HG03103 (cell line): ENCODE data around the gene CNTN4.
A peak's percentile ranks its signal among the peaks of the same experiment; 100 is the strongest.
"Not testable (repeated sequence)": the region's sequence is repeated elsewhere in the genome, so short reads cannot be mapped to it uniquely, and the experiment has no call there.

Experiments
- ATAC-seq: cut with Tn5 transposase; IDR thresholded peaks from one replicate; pipeline ENCODE4 v1.9.1; 2021; ENCODE audit warnings: low read depth; ENCODE audit not compliant: unreplicated experiment

Gene CNTN4

DNA sequence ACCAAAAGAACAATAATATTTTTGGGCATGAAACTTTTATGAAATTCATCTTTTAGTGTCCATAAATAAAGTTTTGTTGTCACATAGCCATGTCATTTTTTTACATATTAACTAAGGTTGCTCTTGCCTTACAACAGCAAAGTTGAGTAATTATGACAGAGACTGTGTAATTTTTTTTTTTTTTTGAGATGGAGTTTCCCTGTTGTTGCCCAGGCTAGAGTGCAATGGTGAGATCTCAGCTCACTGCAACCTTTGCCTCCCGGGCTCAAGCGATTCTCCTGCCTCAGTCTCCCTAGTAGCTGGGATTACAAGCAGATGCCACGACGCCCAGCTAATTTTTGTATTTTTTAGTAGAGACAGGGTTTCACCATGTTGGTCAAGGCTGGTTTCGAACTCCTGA, 894.5 kb downstream of the CNTN4 start:
- not testable (repeated sequence) for ATAC-seq

DNA sequence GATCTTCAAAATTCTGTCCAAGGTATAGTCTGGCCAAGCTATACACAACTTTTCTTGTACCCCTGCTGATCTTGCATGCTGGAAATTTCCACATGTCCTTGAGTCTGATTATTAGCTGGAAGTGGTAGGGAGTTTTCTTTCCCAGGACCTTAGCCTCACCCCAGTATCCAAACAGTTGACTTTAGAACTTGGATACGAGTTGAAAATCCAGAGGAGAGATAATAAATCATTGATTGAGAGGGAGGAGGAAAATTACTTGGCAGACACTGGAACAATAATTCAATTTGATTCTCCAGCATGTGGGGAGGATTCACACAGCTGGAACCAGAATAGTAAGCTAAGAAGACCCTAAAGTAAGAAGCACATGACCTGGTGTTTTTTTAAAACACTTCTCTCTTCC, 895.1 kb downstream of the CNTN4 start:
- ATAC-seq, result no peak

DNA sequence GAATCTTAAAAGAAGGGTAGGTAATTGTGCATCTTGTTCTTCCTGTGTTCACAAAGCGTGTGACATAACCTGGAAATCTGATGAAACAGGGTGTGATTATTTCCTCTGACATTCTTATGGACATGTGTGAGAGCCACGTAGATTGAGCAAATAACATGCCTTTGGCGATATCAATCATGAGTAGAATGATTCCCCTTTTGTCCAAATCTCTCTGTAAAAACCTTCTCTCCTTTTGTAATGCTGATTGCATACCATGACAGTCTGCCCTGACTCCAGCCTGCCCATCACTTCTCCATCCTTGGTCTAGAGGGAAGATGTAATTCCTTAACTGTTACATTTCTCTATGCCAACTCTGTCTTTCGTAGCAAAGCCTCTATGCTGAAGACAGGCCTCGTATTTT, 896.5 kb downstream of the CNTN4 start:
- no peak for ATAC-seq

DNA sequence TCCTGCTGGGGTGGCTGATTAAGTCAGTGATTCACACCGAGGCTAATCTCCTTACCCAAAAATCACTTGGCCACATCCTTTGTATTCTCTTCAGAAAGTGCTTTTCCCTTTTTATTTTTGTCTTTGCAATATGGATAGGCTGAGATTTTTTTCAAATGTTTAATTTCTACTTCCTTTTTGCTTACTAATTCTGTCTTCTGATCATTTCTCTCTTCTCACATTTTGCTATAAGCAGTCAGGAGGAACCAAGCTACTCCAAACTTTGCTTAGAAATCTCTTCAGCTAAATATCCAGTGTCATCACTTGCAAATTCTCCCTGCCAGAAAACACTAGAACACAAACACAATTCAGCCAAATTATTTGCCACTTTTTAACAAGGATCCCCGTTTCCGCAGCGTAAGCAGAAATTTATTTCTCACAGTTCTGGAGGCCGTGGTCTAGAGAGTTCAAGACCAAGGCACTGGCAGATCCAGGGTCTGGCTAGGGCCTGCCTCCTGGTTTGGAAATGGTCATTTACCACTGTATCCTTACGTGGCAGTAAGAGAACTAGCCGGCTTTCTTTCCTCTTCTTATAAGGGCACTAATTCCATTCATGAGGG, 906.6 kb downstream of the CNTN4 start:
- no peak for ATAC-seq

DNA sequence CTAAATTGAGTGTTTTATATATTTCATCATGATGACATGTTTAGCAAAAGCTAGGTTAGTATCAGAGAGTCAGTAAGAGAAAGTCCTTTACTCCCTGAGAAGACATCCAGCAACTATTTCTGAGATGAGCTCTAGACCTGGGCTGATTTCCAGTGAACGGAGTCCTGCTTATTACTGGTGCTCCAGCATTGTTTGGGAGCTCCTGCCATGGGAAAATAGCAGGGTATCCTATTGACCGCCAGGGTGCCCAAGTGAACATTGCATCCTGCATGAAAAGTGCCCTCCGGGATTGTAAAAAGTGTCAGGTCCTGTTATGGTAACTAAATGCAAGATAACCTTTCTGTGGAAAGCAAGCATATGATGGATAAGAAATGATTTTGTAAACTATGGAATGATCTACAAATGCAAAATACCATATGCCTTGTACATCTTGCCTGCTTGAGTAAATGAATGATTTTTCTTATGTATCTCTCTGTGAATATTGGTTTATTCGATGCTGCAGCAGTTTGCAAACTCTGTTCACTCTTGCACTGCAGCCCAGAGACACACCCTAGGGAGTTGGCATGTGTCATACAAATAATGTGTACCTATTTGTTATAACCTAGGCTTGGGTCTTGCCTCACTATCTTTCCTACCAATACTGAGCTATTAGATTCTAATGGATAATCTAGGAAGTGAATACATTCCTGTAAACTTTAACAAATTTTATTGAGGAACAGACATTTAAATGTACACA, 914.8 kb downstream of the CNTN4 start:
- no peak for ATAC-seq

DNA sequence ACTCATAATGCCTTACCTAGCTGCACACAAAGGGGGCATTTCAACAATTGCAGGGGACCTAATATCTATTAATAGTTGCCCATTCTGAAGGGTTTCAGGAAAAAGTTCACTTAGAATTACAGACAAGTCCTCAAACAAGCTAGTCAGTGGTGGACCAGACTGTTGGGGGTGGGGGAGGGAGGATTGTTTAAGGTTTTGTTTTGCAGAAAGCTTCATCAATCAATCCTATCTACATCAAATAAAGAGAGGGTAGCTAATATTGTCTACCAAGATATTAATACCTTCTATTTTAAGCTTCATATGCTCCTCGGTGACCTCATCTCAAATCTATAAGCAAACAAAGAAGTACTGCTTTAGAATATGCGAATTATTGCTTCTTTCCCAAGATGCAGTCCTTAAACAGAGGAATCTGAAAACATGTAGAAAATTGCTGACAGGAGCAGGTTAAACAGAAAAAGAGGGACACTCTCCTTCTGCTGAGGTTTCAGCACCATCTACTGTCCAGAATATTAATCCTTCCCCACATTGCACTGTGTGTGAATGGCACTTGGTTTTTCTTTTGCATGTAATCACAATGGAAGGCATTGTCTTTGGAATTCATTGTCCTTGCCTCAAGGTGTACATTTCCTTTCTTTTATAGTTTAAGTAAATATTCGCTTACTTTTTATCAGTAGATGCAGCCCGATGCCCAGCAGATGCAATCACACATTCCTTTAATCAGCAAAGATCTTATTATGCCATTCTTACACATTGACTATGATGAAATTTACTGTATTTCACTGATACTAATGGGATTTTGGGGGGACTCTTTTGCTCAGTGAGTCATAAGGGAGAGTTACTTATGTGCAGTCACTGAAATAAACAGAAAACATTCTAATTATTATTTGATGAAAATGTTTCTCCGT, 916.8 kb downstream of the CNTN4 start:
- ATAC-seq, result peak; percentile 88

DNA sequence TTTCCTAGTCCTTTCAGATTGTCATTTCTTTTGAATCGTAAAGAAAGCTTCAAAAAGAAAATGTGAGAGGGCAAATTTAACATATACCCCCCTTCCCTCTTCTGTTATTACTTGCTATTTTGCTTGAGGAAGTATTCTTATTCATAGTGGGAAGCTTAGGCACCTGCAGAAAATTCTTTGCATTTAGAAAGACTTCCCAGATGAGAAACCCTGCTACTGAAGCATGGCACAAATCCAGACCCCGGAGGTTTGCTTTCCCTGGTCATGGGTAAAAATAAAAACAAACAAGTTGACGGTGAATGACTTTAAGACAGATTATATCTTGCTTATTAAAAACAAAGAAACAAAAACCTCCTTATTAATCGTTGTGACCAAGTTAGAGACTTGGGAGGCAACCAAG, 917.6 kb downstream of the CNTN4 start:
- ATAC-seq, result no peak

DNA sequence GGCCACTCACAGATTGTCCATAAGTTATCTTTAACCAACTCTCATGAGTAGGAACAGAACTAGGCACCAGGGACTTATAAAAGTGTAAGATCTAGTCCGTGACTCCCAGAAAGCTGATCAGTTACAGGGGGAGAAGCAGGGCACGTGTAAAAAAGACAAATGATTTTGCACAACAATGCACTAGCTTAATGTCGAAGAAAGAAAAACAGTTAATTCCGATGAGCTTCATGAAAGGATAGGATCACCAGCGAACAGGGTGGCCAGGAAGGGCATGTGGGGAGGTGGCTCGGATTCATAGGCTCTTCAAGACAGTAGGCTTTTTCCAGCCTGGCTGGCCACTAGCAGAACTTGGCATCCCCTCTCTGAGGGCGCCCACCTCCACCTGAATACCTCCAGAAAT, 921.5 kb downstream of the CNTN4 start:
- no peak for ATAC-seq

DNA sequence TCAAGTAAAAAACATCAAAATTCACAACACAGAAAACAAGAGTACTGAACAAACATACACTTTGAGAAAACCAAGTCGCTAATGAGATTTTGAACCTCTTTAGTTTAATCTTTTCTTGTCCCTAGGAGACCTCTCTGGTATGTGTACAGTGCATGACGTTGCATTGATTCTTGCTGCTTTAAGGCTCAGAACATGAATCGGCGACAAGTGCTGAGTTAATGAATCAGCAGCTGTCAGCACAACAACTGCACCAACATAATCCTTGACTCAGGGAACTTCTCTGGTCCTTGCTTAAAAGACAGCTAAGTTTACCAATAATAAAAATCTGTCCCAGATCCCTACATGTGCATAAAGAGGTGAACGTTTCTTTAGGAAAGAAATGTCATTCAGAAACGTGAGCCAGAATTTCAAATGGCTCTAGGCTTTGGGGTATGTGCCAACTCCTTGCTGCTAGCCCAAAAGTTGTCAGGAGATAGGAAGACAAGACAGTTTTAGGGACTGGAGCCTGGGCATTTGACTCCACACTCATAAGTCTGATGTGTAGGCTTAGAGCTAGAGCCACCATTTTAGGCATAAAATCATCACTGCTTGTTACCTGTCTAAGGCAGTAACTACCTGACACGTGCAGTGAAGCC, 924.6 kb downstream of the CNTN4 start:
- no peak for ATAC-seq

DNA sequence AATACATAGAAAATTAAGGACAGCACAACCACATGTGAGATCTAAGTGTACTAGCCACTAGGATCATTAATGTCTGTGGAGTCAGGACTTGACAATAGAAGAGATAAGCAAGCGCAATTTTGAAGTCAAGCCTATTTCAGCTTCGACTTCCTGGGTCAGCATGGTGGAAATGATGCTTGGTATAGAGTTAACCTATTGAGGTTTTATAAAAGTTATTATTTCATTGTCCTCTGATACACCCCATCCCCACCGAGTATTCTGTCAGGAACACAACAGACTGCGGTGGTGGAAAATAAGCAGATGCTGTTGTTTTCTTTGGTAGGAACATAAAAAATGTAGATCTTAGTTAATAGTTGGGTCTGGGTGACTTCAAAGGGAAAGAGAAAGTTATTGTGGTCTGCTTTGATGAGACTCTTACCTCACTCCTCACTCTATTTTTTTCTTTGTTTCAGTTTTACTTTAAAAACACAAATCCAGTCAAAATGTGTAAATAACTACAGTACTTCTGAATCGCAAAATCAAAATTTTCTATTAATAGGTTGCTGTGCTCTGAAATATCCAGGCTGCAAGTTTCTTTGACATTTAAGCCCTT, 929.4 kb downstream of the CNTN4 start:
- peak; percentile 84 for ATAC-seq

DNA sequence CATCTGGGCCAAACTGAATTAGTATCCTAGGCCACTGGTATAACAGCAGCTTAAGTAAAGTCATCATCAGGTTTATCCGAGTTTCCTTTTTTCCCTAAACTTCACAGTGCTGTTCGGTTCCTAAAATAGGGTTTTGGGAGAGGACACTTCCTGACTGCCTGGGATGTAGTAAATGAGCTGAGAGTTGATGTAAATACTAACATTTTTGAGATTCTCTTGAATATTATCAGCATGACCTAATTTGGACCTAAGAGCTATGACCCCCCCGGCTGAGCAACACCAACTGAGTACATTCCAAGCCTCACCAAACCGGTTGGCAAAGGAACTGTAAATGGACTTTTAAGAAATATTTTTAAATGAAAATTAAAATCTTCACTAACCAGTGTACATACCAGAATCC, 932.7 kb downstream of the CNTN4 start:
- no peak for ATAC-seq

DNA sequence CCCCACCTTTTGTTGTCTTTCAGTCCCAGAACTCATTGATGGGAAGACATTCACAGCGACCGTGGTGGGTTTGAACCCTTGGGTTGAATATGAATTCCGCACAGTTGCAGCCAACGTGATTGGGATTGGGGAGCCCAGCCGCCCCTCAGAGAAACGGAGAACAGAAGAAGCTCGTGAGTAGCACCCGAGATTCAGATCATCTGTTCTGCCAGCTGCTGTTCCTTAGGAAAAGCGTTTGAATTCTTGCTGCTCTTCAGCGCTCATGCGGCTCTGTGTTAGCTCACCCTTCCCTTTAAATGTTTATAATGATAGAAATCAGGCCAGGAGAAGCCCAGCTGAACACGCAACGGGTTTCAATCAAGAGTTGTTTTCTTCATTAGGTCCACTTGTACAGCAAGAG, 938.5 kb downstream of the CNTN4 start:
- no peak for ATAC-seq

DNA sequence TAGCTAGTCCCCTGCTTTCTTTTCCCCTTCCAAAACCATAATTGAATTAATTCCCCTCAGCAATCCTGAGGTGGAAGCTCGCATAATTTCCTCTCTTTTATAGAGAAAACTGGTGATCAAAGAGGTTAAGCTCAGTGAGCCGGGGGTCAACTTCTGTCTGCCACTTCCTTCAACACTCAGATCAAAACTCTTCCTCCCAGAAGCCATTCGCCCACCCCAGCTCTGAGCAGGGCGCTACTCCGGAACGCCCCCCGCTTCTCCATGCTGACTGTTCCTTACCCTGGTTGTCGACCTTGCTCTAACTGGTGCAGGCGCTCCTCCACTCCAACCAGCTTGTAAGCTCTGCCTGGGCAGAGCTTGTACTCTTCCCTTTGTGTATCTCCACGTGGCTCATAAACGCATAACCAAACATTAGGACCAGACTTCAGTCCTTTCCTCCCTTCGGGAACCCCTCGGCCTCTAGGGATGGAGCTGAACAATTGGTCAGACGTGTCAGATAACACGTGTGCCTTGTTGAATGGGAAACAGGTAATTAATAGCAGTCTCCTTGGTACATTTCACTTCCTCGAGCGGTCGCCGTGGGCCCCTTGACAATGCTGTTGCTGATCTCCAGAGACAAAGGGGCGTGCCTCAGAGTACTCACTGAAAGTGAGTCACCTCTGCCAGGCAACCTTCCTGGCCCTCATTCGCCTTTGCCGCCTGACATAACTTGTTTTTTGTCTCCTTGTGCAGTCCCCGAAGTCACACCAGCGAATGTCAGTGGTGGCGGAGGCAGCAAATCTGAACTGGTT, 939.7 kb downstream of the CNTN4 start:
- ATAC-seq, result no peak

DNA sequence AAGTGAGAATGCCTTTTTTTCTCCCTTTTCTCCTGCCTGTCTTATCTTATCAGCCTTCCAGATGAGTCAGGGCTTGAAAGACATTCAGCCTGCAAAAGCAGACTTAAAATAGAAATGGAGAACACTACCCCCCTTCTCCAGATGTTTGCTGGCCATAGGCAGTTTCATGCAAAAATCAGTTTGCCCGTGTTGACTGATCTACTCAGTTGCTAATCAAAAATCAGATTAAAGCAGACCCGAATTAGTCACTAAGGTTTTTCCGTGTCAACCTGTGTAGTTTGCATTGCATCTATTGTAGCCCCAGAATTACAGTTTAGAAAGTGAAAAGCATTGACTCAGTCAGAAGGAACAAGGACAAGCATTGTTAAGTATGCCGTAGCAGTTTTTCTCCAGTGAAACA, 955.3 kb downstream of the CNTN4 start:
- ATAC-seq, result no peak

DNA sequence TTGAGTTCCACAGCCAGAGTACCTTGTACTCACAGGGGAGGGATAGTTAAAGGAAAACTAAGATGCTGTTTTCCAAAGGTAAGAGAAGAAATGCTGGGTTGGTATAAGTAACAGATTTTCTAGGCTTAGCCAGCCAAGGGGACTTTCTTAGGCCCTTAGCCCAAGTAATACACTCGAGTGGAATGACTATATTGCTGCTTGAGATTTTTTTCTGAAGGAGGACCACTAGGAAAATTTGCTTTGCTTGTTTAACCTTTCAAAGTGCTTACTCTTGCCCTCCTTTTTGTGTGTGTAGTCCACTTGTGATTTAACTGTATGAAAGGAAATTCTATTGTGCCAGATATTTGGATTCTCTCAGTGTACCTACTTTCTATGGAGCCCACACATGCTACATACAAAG, 961.0 kb downstream of the CNTN4 start:
- ATAC-seq, result no peak

DNA sequence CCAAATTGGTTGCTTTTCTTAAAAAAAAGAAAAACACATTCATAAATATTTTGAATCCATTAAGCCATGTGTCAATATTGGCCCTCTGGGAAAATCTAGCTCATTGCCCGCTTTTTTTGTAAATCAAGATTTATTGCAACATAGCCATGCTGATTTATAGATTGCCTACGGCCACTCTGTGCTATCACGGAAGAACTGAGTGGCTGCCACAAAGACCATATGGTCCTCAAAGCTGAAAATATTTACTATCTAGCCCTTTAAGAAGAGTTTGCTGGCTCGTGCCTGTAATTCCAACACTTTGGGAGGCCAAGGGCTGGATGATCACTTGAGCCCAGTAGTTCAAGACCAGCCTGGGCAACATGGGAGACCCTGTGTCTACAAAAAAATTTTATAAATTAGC, 965.6 kb downstream of the CNTN4 start:
- no peak for ATAC-seq

DNA sequence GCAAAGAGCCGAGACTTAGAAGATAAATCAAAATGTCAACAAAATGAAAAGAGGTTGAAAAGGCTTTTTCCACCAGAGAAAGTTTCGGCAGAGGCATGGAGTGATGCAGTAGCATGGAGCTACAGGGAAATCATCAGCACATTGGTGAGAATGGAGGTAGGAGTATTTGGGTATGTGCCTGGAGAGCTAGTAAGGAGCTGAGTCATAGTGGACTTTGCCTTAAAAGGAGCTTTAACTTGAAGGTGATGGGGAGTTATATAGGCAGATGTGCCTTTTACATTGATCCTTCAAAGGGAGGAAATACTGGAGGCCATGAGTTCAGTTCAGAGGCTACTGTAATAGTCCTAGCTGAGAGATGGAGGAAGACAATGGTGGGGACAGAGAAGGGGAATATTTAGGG, 967.2 kb downstream of the CNTN4 start:
- no peak for ATAC-seq

DNA sequence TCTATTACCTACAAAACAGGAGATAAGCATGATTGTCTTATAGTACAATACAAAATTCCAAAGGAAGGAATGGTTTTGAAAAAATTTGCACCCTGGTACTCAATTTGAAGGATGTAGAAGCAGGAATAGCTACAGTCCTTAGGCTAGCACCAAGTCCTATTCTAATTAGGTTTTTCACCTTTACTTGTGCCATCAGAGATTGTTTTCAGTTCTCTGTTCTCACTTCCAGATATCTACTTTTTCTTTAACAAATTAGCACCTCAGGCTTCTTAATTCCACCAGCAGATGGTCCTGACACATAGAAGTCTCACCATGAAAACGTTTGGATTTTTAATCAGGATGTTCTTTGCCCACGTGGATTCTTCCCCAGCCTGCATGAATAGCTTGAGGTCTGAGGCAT, 967.7 kb downstream of the CNTN4 start:
- peak; percentile 53 for ATAC-seq

DNA sequence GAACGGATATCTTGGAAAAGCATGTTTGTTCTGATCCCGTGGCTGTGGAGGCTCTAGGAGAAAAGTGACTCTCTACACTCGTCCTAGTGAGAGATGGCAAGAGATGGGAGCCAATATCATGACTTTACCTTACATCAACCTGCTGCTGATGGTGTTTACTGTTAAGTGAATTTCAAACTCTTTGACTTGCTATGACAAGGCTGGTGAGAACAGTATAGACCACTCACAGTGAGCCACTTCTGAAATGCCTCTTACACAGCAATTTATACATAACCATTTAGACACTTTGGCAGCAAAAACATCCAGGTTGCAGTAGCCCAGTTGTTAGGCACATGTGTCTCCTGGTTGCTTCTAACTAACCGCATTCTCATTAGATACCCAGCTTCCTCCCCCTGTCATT, 968.2 kb downstream of the CNTN4 start:
- no peak for ATAC-seq

DNA sequence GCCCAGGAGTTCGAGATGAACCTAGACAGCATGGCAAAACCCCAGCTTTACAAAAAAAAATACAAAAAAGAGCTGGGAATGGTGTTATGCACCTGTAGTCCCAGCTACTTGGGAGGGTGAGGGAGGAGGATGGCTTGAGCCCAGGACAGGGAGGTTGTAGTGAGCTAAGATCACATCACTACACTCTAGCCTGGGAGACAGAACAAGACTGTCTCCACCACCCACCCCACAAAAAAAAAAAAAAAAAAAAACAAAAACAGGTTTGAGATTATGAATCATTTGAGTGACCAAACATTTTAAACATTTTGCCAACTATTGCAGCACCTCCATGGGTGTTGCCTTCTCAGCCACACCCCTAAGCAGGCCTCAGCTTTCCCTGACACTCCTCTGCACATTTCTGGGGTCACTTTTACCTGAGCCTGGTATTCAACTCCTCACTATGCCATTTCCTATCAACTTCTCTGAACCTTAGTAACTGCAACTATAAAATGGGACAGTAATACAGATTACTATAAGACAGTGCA, 969.8 kb downstream of the CNTN4 start:
- ATAC-seq, result no peak
